ENCODE results near the gene MTX2. TPM values are rescaled to one million over a fixed set of nuclear protein-coding genes. Genes with fewer than 3 reads are reported as not detected.

The MTX2 gene
- total RNA-seq, 1 experiment from 2014 or later: 30.8 TPM

DNA sequence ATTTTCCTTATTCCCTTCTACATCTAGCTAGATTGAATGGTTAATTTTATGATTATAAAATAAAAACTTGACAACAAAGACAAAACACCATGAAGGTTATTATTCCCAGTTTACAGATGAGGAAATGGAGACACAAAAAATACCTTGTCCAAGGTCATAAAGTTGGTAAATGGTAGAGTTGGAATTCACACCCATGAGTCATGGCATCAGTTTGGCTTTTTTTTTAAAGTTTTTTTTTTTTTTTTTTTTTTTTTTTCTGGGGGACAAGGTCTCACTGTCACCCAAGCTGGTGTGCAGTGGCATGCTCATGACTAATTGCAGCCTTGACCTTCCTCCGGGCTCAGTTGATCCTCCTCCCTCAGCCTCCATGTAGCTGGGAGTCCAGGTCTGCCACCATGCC, 70.0 kb downstream of the MTX2 start:
- no peak overlapping the region for H4K8ac ChIP-seq (replicated peaks; ENCODE audit: insufficient read length, low read depth, low read length)
- no peak overlapping the region for H3K4me2 ChIP-seq (ENCODE audit: insufficient read depth, insufficient read length, low read length)
- H4K91ac ChIP-seq (ENCODE audit: insufficient read length, low read depth, low read length): no peak overlapping the region
- no peaks in the 10 kb centered on the region for H3K23me2 ChIP-seq (ENCODE audit: insufficient read length, low read depth, low read length, poor library complexity, severe bottlenecking)
- no peak overlapping the region for H3K23ac ChIP-seq (ENCODE audit: insufficient read length, low read depth, low read length)
- H4K5ac ChIP-seq (ENCODE audit: insufficient read length, low read depth, low read length): no peak overlapping the region
- no CpG with 5 or more reads among the region's 1 CpG for WGBS (ENCODE audit: extremely low coverage, insufficient read length, low lambda C conversion rate)
- no peak for DNase-seq
- H2BK120ac ChIP-seq (ENCODE audit: low read depth, low read length, poor library complexity, severe bottlenecking): no peak overlapping the region
- Mint-ChIP-seq H3K36me3 (ENCODE audit: insufficient read depth in 1 of 3, low read depth in 3 of 3) (peaks cover 21 to 25% (median 22%) of the 10 kb centered on the region in 3 experiments), H3K4me1 (no peaks in the 10 kb centered on the region), H3K9me3 (peaks cover 6 to 8% of the 10 kb centered on the region in 2 experiments; a peak in 3 of 5 replicates), H3K4me3 (no peak overlapping the region), H3K27ac (no peak overlapping the region), H3K27me3 (ENCODE audit: low read depth) (no peaks in the 10 kb centered on the region)
- H3K4me1 ChIP-seq (ENCODE audit: insufficient read depth, low read length): no peaks in the 10 kb centered on the region
- no peaks in the 10 kb centered on the region for H3K27me3 ChIP-seq (ENCODE audit: insufficient read depth, low read length)
- no peaks in the 10 kb centered on the region for H3K9me3 ChIP-seq (ENCODE audit: control insufficient read depth, low read depth, low read length)
- H3K79me2 ChIP-seq (ENCODE audit: insufficient read depth, low read length): no peaks in the 10 kb centered on the region
- no peak overlapping the region for H2AFZ ChIP-seq (ENCODE audit: low read length)
- TF ChIP-seq, protein P1, sequence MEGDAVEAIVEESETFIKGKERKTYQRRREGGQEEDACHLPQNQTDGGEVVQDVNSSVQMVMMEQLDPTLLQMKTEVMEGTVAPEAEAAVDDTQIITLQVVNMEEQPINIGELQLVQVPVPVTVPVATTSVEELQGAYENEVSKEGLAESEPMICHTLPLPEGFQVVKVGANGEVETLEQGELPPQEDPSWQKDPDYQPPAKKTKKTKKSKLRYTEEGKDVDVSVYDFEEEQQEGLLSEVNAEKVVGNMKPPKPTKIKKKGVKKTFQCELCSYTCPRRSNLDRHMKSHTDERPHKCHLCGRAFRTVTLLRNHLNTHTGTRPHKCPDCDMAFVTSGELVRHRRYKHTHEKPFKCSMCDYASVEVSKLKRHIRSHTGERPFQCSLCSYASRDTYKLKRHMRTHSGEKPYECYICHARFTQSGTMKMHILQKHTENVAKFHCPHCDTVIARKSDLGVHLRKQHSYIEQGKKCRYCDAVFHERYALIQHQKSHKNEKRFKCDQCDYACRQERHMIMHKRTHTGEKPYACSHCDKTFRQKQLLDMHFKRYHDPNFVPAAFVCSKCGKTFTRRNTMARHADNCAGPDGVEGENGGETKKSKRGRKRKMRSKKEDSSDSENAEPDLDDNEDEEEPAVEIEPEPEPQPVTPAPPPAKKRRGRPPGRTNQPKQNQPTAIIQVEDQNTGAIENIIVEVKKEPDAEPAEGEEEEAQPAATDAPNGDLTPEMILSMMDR (conservative IDR thresholded peaks at IDR 0.05): no peak
- no peak overlapping the region for H3K9ac ChIP-seq (ENCODE audit: extremely low read depth, insufficient read length, low read length)
- H2BK15ac ChIP-seq (ENCODE audit: low read depth, low read length): no peak overlapping the region
- H3K56ac ChIP-seq (ENCODE audit: insufficient read length, low read depth, low read length): no peak overlapping the region
- H3K18ac ChIP-seq (ENCODE audit: insufficient read length, low read depth, low read length): no peak overlapping the region
- no peaks in the 10 kb centered on the region for H4K20me1 ChIP-seq (ENCODE audit: control insufficient read depth, insufficient read depth, insufficient read length)
- H3K4ac ChIP-seq (ENCODE audit: low read depth, low read length): no peak overlapping the region
- H3K14ac ChIP-seq (ENCODE audit: insufficient read depth, low read length): no peak overlapping the region
- no peak overlapping the region for H2AK5ac ChIP-seq (ENCODE audit: insufficient read length, low read length)
- H2BK20ac ChIP-seq (ENCODE audit: low read depth, low read length, poor library complexity, severe bottlenecking): no peak overlapping the region
- no peak overlapping the region for H2BK12ac ChIP-seq (ENCODE audit: insufficient read length, low read depth, low read length)
- H3K79me1 ChIP-seq (ENCODE audit: insufficient read depth, low read depth, low read length, poor library complexity, severe bottlenecking): no peaks in the 10 kb centered on the region
- H3T11ph ChIP-seq (ENCODE audit: low read length): no peak overlapping the region
- no peak overlapping the region for H3K27ac ChIP-seq (ENCODE audit: insufficient read length, low read depth, low read length)
- no peak overlapping the region for H2BK5ac ChIP-seq (ENCODE audit: insufficient read length, low read length)
